Measurements from ENCODE around the gene ANKUB1. TPM values are rescaled to one million over a fixed set of nuclear protein-coding genes. Genes with fewer than 3 reads are reported as not detected.

ANKUB1 gene
- total RNA-seq, 1 experiment from 2014 or later = not detected

DNA sequence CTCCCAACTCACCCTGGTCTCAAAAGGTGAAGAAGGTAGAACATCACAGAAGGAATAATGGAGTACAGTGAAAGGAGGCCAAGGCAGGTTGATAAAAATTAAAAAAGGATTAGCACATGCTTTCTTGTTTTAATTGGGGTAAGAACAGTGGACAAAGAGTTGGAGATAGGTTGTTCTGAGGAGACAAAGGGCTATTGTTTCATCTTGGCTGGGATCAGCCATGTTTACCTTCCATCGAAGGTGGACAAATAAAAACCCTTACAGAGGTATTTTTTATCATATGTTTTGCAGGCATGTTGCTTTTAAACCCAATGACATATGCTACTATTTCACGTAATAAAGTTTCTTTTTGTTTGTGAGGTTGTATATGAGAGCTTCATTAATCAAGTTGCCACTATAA is 53.0 kb downstream of the ANKUB1 start:
- no peak for DNase-seq
- Mint-ChIP-seq H3K36me3 (ENCODE audit: insufficient read depth, unreplicated experiment) (peaks cover 12% of the 10 kb centered on the region), H3K27me3 (ENCODE audit: unreplicated experiment) (no peaks in the 10 kb centered on the region), H3K27ac (ENCODE audit: unreplicated experiment) (peak overlapping the region; percentile 33), H3K4me3 (ENCODE audit: low read depth, unreplicated experiment) (peak overlapping the region; percentile 1), H3K9me3 (ENCODE audit: low read depth, unreplicated experiment) (no peaks in the 10 kb centered on the region), H3K4me1 (ENCODE audit: low read depth, unreplicated experiment) (peaks cover 27% of the 10 kb centered on the region)
- BruUV-seq (replicated peaks) = no TSS peak
- no peak for TF ChIP-seq CTCF (IDR thresholded peaks at IDR 0.05; ENCODE audit: unreplicated experiment)
- CTCF ChIA-PET = interaction anchor here (0.7 to 1.3 kb wide), 2 partner anchors 13 to 22 kb away, joined by 3 read pairs; partner anchors contain the start of gene COMMD2
- intact Hi-C loops (cut with micrococcal nuclease; ENCODE audit: unreplicated experiment) = loop anchor here (5.0 kb wide), 2 partner anchors 82 to 227 kb away; partner anchors contain the start of gene WWTR1

DNA sequence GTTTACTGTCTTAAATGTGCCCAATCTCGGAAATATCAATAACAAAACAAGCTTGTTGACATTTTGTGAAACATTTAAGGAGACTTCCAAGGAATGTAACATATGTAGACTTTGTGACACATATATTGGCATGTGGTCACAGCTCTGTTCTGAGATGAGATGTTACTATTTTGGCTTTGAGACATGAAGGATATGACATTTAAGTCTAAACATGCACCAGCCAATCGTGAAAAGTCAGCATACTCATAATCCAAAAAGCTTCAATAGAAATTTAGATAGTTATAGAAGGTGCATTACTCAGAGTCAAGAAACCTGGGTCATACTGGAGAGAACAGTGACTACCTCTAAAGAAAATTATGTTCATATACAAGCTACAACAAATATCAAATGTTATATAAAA is 53.5 kb downstream of the ANKUB1 start:
- BruUV-seq (replicated peaks) = no TSS peak
- TF ChIP-seq CTCF (IDR thresholded peaks at IDR 0.05; ENCODE audit: unreplicated experiment) = no peak
- no peaks in the 10 kb centered on the region for H3K27me3 Mint-ChIP-seq (ENCODE audit: unreplicated experiment)
- intact Hi-C loops (cut with micrococcal nuclease; ENCODE audit: unreplicated experiment) = loop anchor here (5.0 kb wide), 2 partner anchors 82 to 227 kb away; partner anchors contain the start of gene WWTR1
- H3K27ac Mint-ChIP-seq (ENCODE audit: unreplicated experiment) = peak overlapping the region; percentile 33
- H3K9me3 Mint-ChIP-seq (ENCODE audit: low read depth, unreplicated experiment) = no peaks in the 10 kb centered on the region
- H3K4me1 Mint-ChIP-seq (ENCODE audit: low read depth, unreplicated experiment) = peaks cover 27% of the 10 kb centered on the region
- CTCF ChIA-PET = interaction anchor here (0.7 to 1.3 kb wide), 2 partner anchors 13 to 21 kb away, joined by 3 read pairs; partner anchors contain the start of gene COMMD2
- DNase-seq = no peak
- H3K36me3 Mint-ChIP-seq (ENCODE audit: insufficient read depth, unreplicated experiment) = peaks cover 12% of the 10 kb centered on the region
- H3K4me3 Mint-ChIP-seq (ENCODE audit: low read depth, unreplicated experiment) = peak overlapping the region; percentile 1

DNA sequence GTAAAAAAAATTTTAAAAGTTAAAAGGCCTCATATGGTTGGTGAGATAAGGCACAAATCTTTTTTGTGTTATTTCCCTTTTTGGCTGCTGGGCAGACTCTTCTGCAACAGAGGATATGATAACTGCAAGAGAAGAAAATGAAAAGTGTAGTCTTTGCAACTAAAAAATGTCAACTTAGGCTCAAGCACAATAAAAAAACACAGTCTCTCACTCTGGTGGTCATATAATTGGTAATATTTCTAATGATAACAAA is 55.5 kb downstream of the ANKUB1 start:
- no peak for TF ChIP-seq CTCF (IDR thresholded peaks at IDR 0.05; ENCODE audit: unreplicated experiment)
- H3K9me3 Mint-ChIP-seq (ENCODE audit: low read depth, unreplicated experiment) = no peaks in the 10 kb centered on the region
- intact Hi-C loops (cut with micrococcal nuclease; ENCODE audit: unreplicated experiment) = loop anchor here (5.0 kb wide), 2 partner anchors 80 to 225 kb away; partner anchors contain the start of gene WWTR1
- peaks cover 27% of the 10 kb centered on the region for H3K4me1 Mint-ChIP-seq (ENCODE audit: low read depth, unreplicated experiment)
- CTCF ChIA-PET = no interaction called here
- DNase-seq = no peak
- H3K27me3 Mint-ChIP-seq (ENCODE audit: unreplicated experiment) = no peaks in the 10 kb centered on the region
- H3K27ac Mint-ChIP-seq (ENCODE audit: unreplicated experiment) = no peak overlapping the region
- peaks cover 3% of the 10 kb centered on the region for H3K36me3 Mint-ChIP-seq (ENCODE audit: insufficient read depth, unreplicated experiment)
- no peak overlapping the region for H3K4me3 Mint-ChIP-seq (ENCODE audit: low read depth, unreplicated experiment)
- BruUV-seq (replicated peaks) = no TSS peak

GRCh38 chr3:149736175-149736952 is 56.0 kb downstream of the ANKUB1 start:
- BruUV-seq (replicated peaks) = no TSS peak
- intact Hi-C loops (cut with micrococcal nuclease; ENCODE audit: unreplicated experiment) = loop anchor here (5.0 kb wide), 2 partner anchors 79 to 224 kb away; partner anchors contain the start of gene WWTR1
- CTCF ChIA-PET = interaction anchor here (0.7 to 0.9 kb wide), 2 partner anchors 15 to 217 kb away, joined by 4 read pairs; partner anchors contain the start of gene COMMD2
- TF ChIP-seq CTCF (IDR thresholded peaks at IDR 0.05; ENCODE audit: unreplicated experiment) = no peak
- H3K4me1 Mint-ChIP-seq (ENCODE audit: low read depth, unreplicated experiment) = peaks cover 27% of the 10 kb centered on the region
- DNase-seq = peak; percentile 58
- H3K36me3 Mint-ChIP-seq (ENCODE audit: insufficient read depth, unreplicated experiment) = no peaks in the 10 kb centered on the region
- H3K9me3 Mint-ChIP-seq (ENCODE audit: low read depth, unreplicated experiment) = no peaks in the 10 kb centered on the region
- peak overlapping the region; percentile 30 for H3K27ac Mint-ChIP-seq (ENCODE audit: unreplicated experiment)
- H3K4me3 Mint-ChIP-seq (ENCODE audit: low read depth, unreplicated experiment) = no peak overlapping the region
- H3K27me3 Mint-ChIP-seq (ENCODE audit: unreplicated experiment) = no peaks in the 10 kb centered on the region
